Measurements from ENCODE around the gene HECTD1. TPM values are rescaled to one million over a fixed set of nuclear protein-coding genes. Genes with fewer than 3 reads are reported as not detected.
A peak's percentile ranks its signal among the peaks of the same experiment; 100 is the strongest.
"Not testable (repeated sequence)": the region's sequence is repeated elsewhere in the genome, so short reads cannot be mapped to it uniquely, and the experiment has no call there.

HECTD1 gene
- total RNA-seq, 3 donors from 2014 or later (not counting 1 experiment from before 2014, with no cell fraction given): 162 to 202 (median 179) TPM

- no peak overlapping the region for H3K4me3 ChIP-seq (ENCODE audit: low read length)
- TF ChIP-seq CTCF (IDR thresholded peaks at IDR 0.05): no peak
- H3K36me3 Mint-ChIP-seq: no peaks in the 10 kb centered on the region
- intact Hi-C loops (cut with micrococcal nuclease): no loop called here
- H3K36me3 ChIP-seq (ENCODE audit: control insufficient read depth, insufficient read depth, low read length): no peaks in the 10 kb centered on the region
- H3K9me3 ChIP-seq (ENCODE audit: control insufficient read depth, insufficient read depth, low read length): no peaks in the 10 kb centered on the region
- H3K27ac ChIP-seq (ENCODE audit: low read length): no peak overlapping the region
- H3K9me3 Mint-ChIP-seq: no peaks in the 10 kb centered on the region
- peaks cover 0 to 5% of the 10 kb centered on the region in 2 donors for H3K4me1 Mint-ChIP-seq
- H3K4me1 ChIP-seq (ENCODE audit: control insufficient read depth, insufficient read depth, low read length): no peaks in the 10 kb centered on the region
- peaks cover 0 to 6% of the 10 kb centered on the region in 2 donors for H3K27me3 Mint-ChIP-seq (ENCODE audit: low read depth in 2 of 2)
- H3K4me3 Mint-ChIP-seq: no peak overlapping the region
- 64% methylated on average over 9 of the region's 10 CpGs for WGBS (ENCODE audit: insufficient coverage)
- H3K27ac Mint-ChIP-seq: no peak overlapping the region
- DNase-seq (no peak), ATAC-seq (no peak)
- no peaks in the 10 kb centered on the region for H3K27me3 ChIP-seq (ENCODE audit: control insufficient read depth, insufficient read depth, low read length)
These were observed 43.7 kb upstream of the HECTD1 start for GRCh38 chr14:31251028-31251958.

GRCh38 chr14:31244626-31245025, 37.0 kb upstream of the HECTD1 start:
- intact Hi-C loops (cut with micrococcal nuclease): no loop called here
- Histone ChIP-seq H3K27ac (ENCODE audit: low read length) (no peak overlapping the region), H3K27me3 (ENCODE audit: control insufficient read depth, insufficient read depth, low read length) (no peaks in the 10 kb centered on the region), H3K9me3 (ENCODE audit: control insufficient read depth, insufficient read depth, low read length) (no peaks in the 10 kb centered on the region), H3K36me3 (ENCODE audit: control insufficient read depth, insufficient read depth, low read length) (no peaks in the 10 kb centered on the region), H3K4me1 (ENCODE audit: control insufficient read depth, insufficient read depth, low read length) (peaks cover 17% of the 10 kb centered on the region), H3K4me3 (ENCODE audit: low read length) (no peak overlapping the region)
- Mint-ChIP-seq H3K36me3 (no peaks in the 10 kb centered on the region), H3K9me3 (no peaks in the 10 kb centered on the region), H3K27me3 (ENCODE audit: low read depth in 2 of 2) (peaks cover 0 to 3% of the 10 kb centered on the region in 2 donors), H3K27ac (no peak overlapping the region), H3K4me1 (peaks cover 13 to 15% of the 10 kb centered on the region in 2 donors), H3K4me3 (no peak overlapping the region)
- no peak for ATAC-seq
- TF ChIP-seq CTCF (IDR thresholded peaks at IDR 0.05): no peak
- 94% methylated on average over 3 of the region's 3 CpGs for WGBS (ENCODE audit: insufficient coverage)
- DNase-seq: no peak

- Histone ChIP-seq H3K4me1 (ENCODE audit: control insufficient read depth, insufficient read depth, low read length) (peaks cover 17% of the 10 kb centered on the region), H3K36me3 (ENCODE audit: control insufficient read depth, insufficient read depth, low read length) (no peaks in the 10 kb centered on the region), H3K9me3 (ENCODE audit: control insufficient read depth, insufficient read depth, low read length) (no peaks in the 10 kb centered on the region), H3K27me3 (ENCODE audit: control insufficient read depth, insufficient read depth, low read length) (no peaks in the 10 kb centered on the region), H3K4me3 (ENCODE audit: low read length) (no peak overlapping the region), H3K27ac (ENCODE audit: low read length) (no peak overlapping the region)
- 82% methylated on average over 8 of the region's 8 CpGs for WGBS (ENCODE audit: insufficient coverage)
- DNase-seq: no peak
- Mint-ChIP-seq H3K27me3 (ENCODE audit: low read depth in 2 of 2) (no peaks in the 10 kb centered on the region), H3K4me1 (peaks cover 13 to 15% of the 10 kb centered on the region in 2 donors), H3K36me3 (no peaks in the 10 kb centered on the region), H3K27ac (no peak overlapping the region), H3K9me3 (no peaks in the 10 kb centered on the region), H3K4me3 (no peak overlapping the region)
- ATAC-seq: no peak
- intact Hi-C loops (cut with micrococcal nuclease): no loop called here
- TF ChIP-seq CTCF (IDR thresholded peaks at IDR 0.05): no peak
These were observed 36.3 kb upstream of the HECTD1 start for GRCh38 chr14:31243860-31244259.

- H3K4me1 Mint-ChIP-seq: peaks cover 13 to 15% of the 10 kb centered on the region in 2 donors
- 79% methylated on average over 8 of the region's 10 CpGs for WGBS (ENCODE audit: insufficient coverage)
- H3K4me3 Mint-ChIP-seq: peak overlapping the region; percentile 62
- H3K9me3 ChIP-seq (ENCODE audit: control insufficient read depth, insufficient read depth, low read length); H3K4me3 ChIP-seq (ENCODE audit: low read length); H3K9me3 Mint-ChIP-seq; DNase-seq; H3K27me3 Mint-ChIP-seq (ENCODE audit: low read depth in 2 of 2); H3K36me3 Mint-ChIP-seq; H3K27me3 ChIP-seq (ENCODE audit: control insufficient read depth, insufficient read depth, low read length); H3K36me3 ChIP-seq (ENCODE audit: control insufficient read depth, insufficient read depth, low read length); intact Hi-C loops (cut with micrococcal nuclease): not testable (repeated sequence)
- ATAC-seq: peak in 2 of 3 donors; percentile 41 to 55
- Histone ChIP-seq H3K27ac (ENCODE audit: low read length) (peak overlapping the region; percentile 71), H3K4me1 (ENCODE audit: control insufficient read depth, insufficient read depth, low read length) (peaks cover 17% of the 10 kb centered on the region)
- H3K27ac Mint-ChIP-seq: peak overlapping the region; percentile 8 to 65
These were observed 34.8 kb upstream of the HECTD1 start for GRCh38 chr14:31242161-31242940.
